OCI-LY7 (cell line): ENCODE measurements around the gene EPB41L4B. TPM values are rescaled to one million over a fixed set of nuclear protein-coding genes. Genes with fewer than 3 reads are reported as not detected.

Experiments used
- BruUV-seq: library from RNA; stranded (reverse); fragments of 400-500 nt; replicated peaks from 2 replicates; lab custom pipeline; 2021; lab: Mats Ljungman, UMichigan
- CTCF ChIA-PET: fragments of 300-600 bp; sonication (Branson Sonifier 250); formaldehyde crosslinking; loops from one replicate; lab custom pipeline; 2022; ENCODE audit warnings: antibody characterized with exemption; ENCODE audit not compliant: unreplicated experiment; lab: Charles Lee
- POLR2A ChIA-PET: fragments of 300-600 bp; sonication (Branson Sonifier 250); formaldehyde crosslinking; loops from one replicate; lab custom pipeline; 2022; ENCODE audit warnings: antibody characterized with exemption; lab: Charles Lee
- DNase-seq: peaks from one replicate; pipeline ENCODE4 v3.0.0-alpha.2; 2015; ENCODE audit warnings: low spot score
- H2AFZ ChIP-seq: fragments of 200-600 bp; sonication (generic), shearing (Covaris generic); 2 replicates; pipeline ENCODE4 v1.6.1; 2014; ENCODE audit warnings: mild to moderate bottlenecking, antibody characterized with exemption, low read length, moderate library complexity
- H3K27ac ChIP-seq: fragments of 200-600 bp; sonication (generic); 2 replicates; pipeline ENCODE4 v1.5.1; 2014; ENCODE audit warnings: mixed run types, low read depth, mild to moderate bottlenecking, moderate library complexity, low read length, inconsistent platforms; ENCODE audit not compliant: poor library complexity, severe bottlenecking
- H3K36me3 ChIP-seq: fragments of 200-600 bp; sonication (generic); 2 replicates; pipeline ENCODE4 v1.6.1; 2014; ENCODE audit warnings: mild to moderate bottlenecking, antibody characterized with exemption, low read length, moderate library complexity, mixed read lengths; ENCODE audit not compliant: insufficient read depth
- H3K4me1 ChIP-seq: fragments of 200-600 bp; sonication (generic); 2 replicates; pipeline ENCODE4 v1.5.1; 2014; ENCODE audit warnings: mild to moderate bottlenecking, low read length; ENCODE audit not compliant: insufficient read depth, poor library complexity, severe bottlenecking
- H3K4me2 ChIP-seq: fragments of 200-600 bp; sonication (generic); 2 replicates; pipeline ENCODE4 v1.6.1; 2014; ENCODE audit warnings: mild to moderate bottlenecking, low read length
- H3K4me3 ChIP-seq: fragments of 200-600 bp; sonication (generic); 2 replicates; pipeline ENCODE4 v1.5.1; 2014; ENCODE audit warnings: mild to moderate bottlenecking, low read depth, low read length; ENCODE audit not compliant: poor library complexity, severe bottlenecking
- H3K79me2 ChIP-seq: fragments of 200-600 bp; sonication (generic); 2 replicates; pipeline ENCODE4 v1.6.1; 2016; ENCODE audit warnings: low read depth, mild to moderate bottlenecking, low read length, moderate library complexity, mixed read lengths; ENCODE audit not compliant: insufficient read depth
- H3K9me2 ChIP-seq: fragments of 200-600 bp; sonication (generic); 2 replicates; pipeline ENCODE4 v1.6.1; 2016; ENCODE audit warnings: mild to moderate bottlenecking, low read length, mixed read lengths; ENCODE audit not compliant: insufficient read depth
- H3K9me3 ChIP-seq: fragments of 200-600 bp; sonication (generic); 2 replicates; pipeline ENCODE4 v1.6.1; 2014; ENCODE audit warnings: mild to moderate bottlenecking, mixed run types, low read length, mixed read lengths
- H4K20me1 ChIP-seq: fragments of 200-600 bp; sonication (generic); 2 replicates; pipeline ENCODE4 v1.6.1; 2014; ENCODE audit warnings: mild to moderate bottlenecking, antibody characterized with exemption, low read length, moderate library complexity, mixed read lengths; ENCODE audit not compliant: insufficient read depth
- CTCF ChIP-seq: fragments of 200-600 bp; sonication (generic); conservative IDR thresholded peaks from 2 replicates; pipeline ENCODE4 v1.5.1; 2014; ENCODE audit warnings: mild to moderate bottlenecking, antibody characterized with exemption, low read length, moderate library complexity, mixed read lengths
- EZH2phosphoT487 ChIP-seq: fragments of 200-600 bp; sonication (generic); IDR thresholded peaks from 2 replicates; pipeline ENCODE4 v1.6.1; 2018; ENCODE audit warnings: low read depth, borderline replicate concordance, mild to moderate bottlenecking, mixed run types, antibody characterized with exemption, low read length, moderate library complexity, mixed read lengths
- intact Hi-C: fragments of 100-400 bp; cut with micrococcal nuclease; formaldehyde crosslinking; loops from one replicate; pipeline ENCODE4 v1.10.0; 2022; ENCODE audit not compliant: unreplicated experiment
- total RNA-seq, 2 experiments: library from RNA; depleted of rRNA in 1 of 2; stranded (reverse); fragments of >200 nt in 1 of 2; shearing (Covaris generic) in 1 of 2; gene quantifications; 2 replicates each; pipeline ENCODE4 v1.2.3, GENCODE V29; 2014 to 2022

Gene EPB41L4B
- total RNA-seq, 2 experiments from 2014 or later: 0.29 TPM; not detected in 1

- Histone ChIP-seq H3K4me1 (peaks cover 4% of the 10 kb centered on the region), H3K79me2 (no peaks in the 10 kb centered on the region), H3K27ac (no peak overlapping the region), H3K9me2 (no peaks in the 10 kb centered on the region), H3K4me3 (no peak overlapping the region), H2AFZ (no peak overlapping the region), H3K4me2 (no peak overlapping the region), H3K36me3 (no peaks in the 10 kb centered on the region), H3K9me3 (no peaks in the 10 kb centered on the region), H4K20me1 (no peaks in the 10 kb centered on the region)
- intact Hi-C loops: loop anchor here (2.0 kb wide), 1 partner anchor 75 kb away; no protein-coding TSS in a partner anchor
- TF ChIP-seq CTCF: no peak
- peak; percentile 14; the same call in 1 of the 2 replicates for TF ChIP-seq EZH2phosphoT487
- ChIA-PET POLR2A (no interaction called here), CTCF (no interaction called here)
- DNase-seq: no peak
- BruUV-seq: no TSS peak
Observed at GRCh38 chr9:109319626-109320241, 1.1 kb downstream of the EPB41L4B start.

- BruUV-seq: no TSS peak
- ChIA-PET CTCF (interaction anchor here (0.6 kb wide), 1 partner anchor 483 kb away, joined by 4 read pairs; no protein-coding TSS in a partner anchor), POLR2A (no interaction called here)
- H3K9me2 ChIP-seq: no peaks in the 10 kb centered on the region
- intact Hi-C loops: no loop called here
- no peaks in the 10 kb centered on the region for H4K20me1 ChIP-seq
- no peaks in the 10 kb centered on the region for H3K79me2 ChIP-seq
- TF ChIP-seq EZH2phosphoT487 (peak; percentile 23; the same call in 1 of the 2 replicates), CTCF (no peak)
- H3K9me3 ChIP-seq: no peaks in the 10 kb centered on the region
- H3K36me3 ChIP-seq: no peaks in the 10 kb centered on the region
- H3K4me2 ChIP-seq: no peak overlapping the region
- no peak overlapping the region for H2AFZ ChIP-seq
- no peak overlapping the region for H3K27ac ChIP-seq
- DNase-seq: no peak
- H3K4me3 ChIP-seq: no peak overlapping the region
- H3K4me1 ChIP-seq: peaks cover 4% of the 10 kb centered on the region
Observed at GRCh38 chr9:109319017-109319625, 1.7 kb downstream of the EPB41L4B start.
